AG09319 (cell line): ENCODE measurements around the gene CELA1.

Source experiments
- DNase-seq: peaks from one replicate; pipeline ENCODE4 v3.0.0-alpha.2; 2010; ENCODE audit warnings: low read depth; ENCODE audit errors: extremely low read depth
- TF ChIP-seq, protein P1 (sequence below): IDR thresholded peaks from 2 replicates; pipeline ENCODE4 v1.5.1; 2011; ENCODE audit warnings: low read depth, mild to moderate bottlenecking, inconsistent platforms, low read length, moderate library complexity

Gene CELA1

DNA sequence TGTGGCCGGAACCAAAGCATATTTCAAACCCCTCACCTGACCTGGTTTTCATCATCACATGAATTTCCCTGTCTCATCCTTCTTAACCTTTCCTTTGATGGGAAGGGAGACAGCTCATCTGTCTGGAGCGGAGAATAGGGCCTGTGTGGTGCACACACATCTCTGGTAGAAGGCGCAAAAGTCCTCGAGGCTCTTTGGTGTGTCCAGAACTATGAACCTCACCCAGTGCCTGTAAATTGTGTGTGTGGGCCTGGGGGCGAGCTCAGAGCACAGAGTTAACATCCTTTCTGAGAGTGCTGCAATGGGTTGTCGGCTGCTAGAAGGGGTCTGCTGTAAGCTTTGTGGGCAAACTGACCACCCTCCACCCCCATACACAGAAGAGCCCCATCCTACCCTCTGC is 44.0 kb upstream of the CELA1 start:
- TF ChIP-seq, protein P1, sequence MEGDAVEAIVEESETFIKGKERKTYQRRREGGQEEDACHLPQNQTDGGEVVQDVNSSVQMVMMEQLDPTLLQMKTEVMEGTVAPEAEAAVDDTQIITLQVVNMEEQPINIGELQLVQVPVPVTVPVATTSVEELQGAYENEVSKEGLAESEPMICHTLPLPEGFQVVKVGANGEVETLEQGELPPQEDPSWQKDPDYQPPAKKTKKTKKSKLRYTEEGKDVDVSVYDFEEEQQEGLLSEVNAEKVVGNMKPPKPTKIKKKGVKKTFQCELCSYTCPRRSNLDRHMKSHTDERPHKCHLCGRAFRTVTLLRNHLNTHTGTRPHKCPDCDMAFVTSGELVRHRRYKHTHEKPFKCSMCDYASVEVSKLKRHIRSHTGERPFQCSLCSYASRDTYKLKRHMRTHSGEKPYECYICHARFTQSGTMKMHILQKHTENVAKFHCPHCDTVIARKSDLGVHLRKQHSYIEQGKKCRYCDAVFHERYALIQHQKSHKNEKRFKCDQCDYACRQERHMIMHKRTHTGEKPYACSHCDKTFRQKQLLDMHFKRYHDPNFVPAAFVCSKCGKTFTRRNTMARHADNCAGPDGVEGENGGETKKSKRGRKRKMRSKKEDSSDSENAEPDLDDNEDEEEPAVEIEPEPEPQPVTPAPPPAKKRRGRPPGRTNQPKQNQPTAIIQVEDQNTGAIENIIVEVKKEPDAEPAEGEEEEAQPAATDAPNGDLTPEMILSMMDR = no peak
- no peak for DNase-seq

- no peak for DNase-seq
- TF ChIP-seq, protein P1 = no peak
Measured at GRCh38 chr12:51389302-51389999, 43.0 kb upstream of the CELA1 start.

GRCh38 chr12:51388846-51389245 is 42.4 kb upstream of the CELA1 start:
- no peak for DNase-seq
- TF ChIP-seq, protein P1 = no peak

GRCh38 chr12:51388069-51388799 is 41.8 kb upstream of the CELA1 start:
- peak; percentile 73 for DNase-seq
- TF ChIP-seq, protein P1 = no peak

DNA sequence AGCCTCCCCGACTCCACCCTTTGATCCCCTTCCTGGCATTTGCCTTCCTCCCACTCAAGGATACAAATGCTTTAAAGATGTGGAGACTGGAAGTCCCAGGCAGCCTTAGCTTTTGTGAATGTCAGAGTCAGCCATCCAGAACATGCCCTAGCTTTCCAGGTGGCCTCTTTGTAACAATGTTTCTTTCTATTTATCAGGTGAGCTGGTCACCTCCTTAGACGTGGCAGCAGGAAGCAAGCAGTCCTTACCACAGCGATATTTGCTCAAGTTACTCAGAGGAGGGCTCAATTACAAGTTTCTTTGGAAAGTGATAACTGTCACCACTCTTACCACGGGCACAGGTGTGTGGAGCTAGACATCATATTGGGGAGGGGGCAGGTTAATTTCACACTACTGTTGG is 39.9 kb upstream of the CELA1 start:
- DNase-seq = no peak
- TF ChIP-seq, protein P1 = no peak

GRCh38 chr12:51383269-51383905 is 36.9 kb upstream of the CELA1 start:
- no peak for DNase-seq
- TF ChIP-seq, protein P1 = no peak

DNA sequence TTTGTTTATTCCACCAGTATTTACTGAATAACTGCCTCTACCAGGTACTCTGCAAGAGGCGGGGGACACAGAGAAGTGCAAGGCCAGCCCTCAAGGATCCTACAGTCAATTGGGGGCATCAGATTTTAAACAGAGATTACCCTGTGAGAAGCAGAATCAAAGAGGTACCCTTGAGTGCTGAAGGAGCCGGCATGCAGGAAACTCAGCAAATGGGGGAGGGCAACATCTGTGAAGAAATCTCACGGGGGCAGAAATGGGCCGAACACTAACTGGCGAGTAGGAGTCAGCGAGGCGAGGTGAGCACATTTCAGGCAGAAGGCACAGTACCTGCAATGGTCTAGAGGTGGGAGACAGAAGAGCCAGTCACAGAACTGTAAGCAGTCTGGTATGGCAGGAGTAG is 35.7 kb upstream of the CELA1 start:
- TF ChIP-seq, protein P1 = no peak
- DNase-seq = no peak
